IMR-90 (cell line): ENCODE results near the gene ISG20. TPM values are rescaled to one million over a fixed set of nuclear protein-coding genes. Genes with fewer than 3 reads are reported as not detected.

ENCODE experiments used
- ATAC-seq: fragments of 200-7000 bp; cut with Tn5 transposase; 2 replicates; pipeline ENCODE4 v1.9.1; 2020; ENCODE audit warnings: low read depth, mild to moderate bottlenecking, moderate library complexity
- BruUV-seq: library from RNA; stranded (reverse); fragments of 400-500 nt; replicated peaks from 2 replicates; lab custom pipeline; 2021; lab: Mats Ljungman, UMichigan
- CTCF ChIA-PET: fragments of 300-600 bp; formaldehyde crosslinking; extraction: SDS; loops from one replicate; lab custom pipeline; 2021; ENCODE audit warnings: antibody characterized with exemption; lab: Yijun Ruan, JAX
- POLR2A ChIA-PET: fragments of 300-600 bp; sonication (Branson Sonifier 250); formaldehyde crosslinking; loops from one replicate; lab custom pipeline; 2022; ENCODE audit warnings: antibody characterized with exemption; ENCODE audit not compliant: unreplicated experiment; lab: Charles Lee
- DNase-seq: peaks from one replicate; pipeline ENCODE4 v3.0.0; 2013
- H2AFZ ChIP-seq: replicated peaks from 2 replicates; pipeline ENCODE3; 2013; ENCODE audit warnings: low read length, mild to moderate bottlenecking; ENCODE audit not compliant: poor library complexity
- H2AK5ac ChIP-seq: 2 replicates; pipeline ENCODE4 v1.6.1; 2013; ENCODE audit warnings: low read depth, low read length, inconsistent platforms
- H2AK9ac ChIP-seq: replicated peaks from 2 replicates; pipeline ENCODE3; 2013; ENCODE audit warnings: mild to moderate bottlenecking, low read depth, low read length, moderate library complexity; ENCODE audit not compliant: poor library complexity
- H2BK120ac ChIP-seq: 2 replicates; pipeline ENCODE4 v1.6.1; 2013; ENCODE audit warnings: low read depth, low read length, inconsistent platforms
- H2BK15ac ChIP-seq: 3 replicates; pipeline ENCODE4 v1.6.1; 2013; ENCODE audit warnings: low read depth, low read length, inconsistent platforms
- H2BK20ac ChIP-seq: 2 replicates; pipeline ENCODE4 v1.6.1; 2013; ENCODE audit warnings: low read depth, mild to moderate bottlenecking, inconsistent platforms, low read length, moderate library complexity
- H2BK5ac ChIP-seq: 2 replicates; pipeline ENCODE4 v1.6.1; 2013; ENCODE audit warnings: mild to moderate bottlenecking, low read depth, low read length, inconsistent platforms; ENCODE audit not compliant: poor library complexity, severe bottlenecking
- H3K14ac ChIP-seq: replicated peaks from 2 replicates; pipeline ENCODE4 v1.6.1; 2013; ENCODE audit warnings: low read depth, low read length, inconsistent platforms
- H3K18ac ChIP-seq: 2 replicates; pipeline ENCODE4 v1.6.1; 2013; ENCODE audit warnings: low read depth, low read length, control low read depth
- H3K23ac ChIP-seq: 2 replicates; pipeline ENCODE4 v1.6.1; 2013; ENCODE audit warnings: low read depth, low read length, inconsistent platforms
- H3K27ac ChIP-seq: 2 replicates; pipeline ENCODE4 v1.5.1; 2013; ENCODE audit warnings: mild to moderate bottlenecking, control low read depth, low read length; ENCODE audit not compliant: insufficient read depth
- H3K27me3 ChIP-seq: 2 replicates; pipeline ENCODE4 v1.6.1; 2013; ENCODE audit warnings: low read length; ENCODE audit not compliant: control insufficient read depth, insufficient read depth
- H3K36me3 ChIP-seq: 2 replicates; pipeline ENCODE4 v1.6.1; 2013; ENCODE audit warnings: low read length, mixed read lengths; ENCODE audit not compliant: control insufficient read depth, insufficient read depth
- H3K4ac ChIP-seq: 2 replicates; pipeline ENCODE4 v1.6.1; 2013; ENCODE audit warnings: low read depth, low read length, inconsistent platforms
- H3K4me1 ChIP-seq: 2 replicates; pipeline ENCODE4 v1.6.1; 2013; ENCODE audit warnings: low read length, mixed read lengths; ENCODE audit not compliant: control insufficient read depth, insufficient read depth
- H3K4me2 ChIP-seq: 2 replicates; pipeline ENCODE4 v1.6.1; 2013; ENCODE audit warnings: low read depth, mild to moderate bottlenecking, control low read depth, low read length, moderate library complexity
- H3K4me3 ChIP-seq: 2 replicates; pipeline ENCODE4 v1.5.1; 2013; ENCODE audit warnings: low read depth, mild to moderate bottlenecking, control low read depth, low read length, moderate library complexity; ENCODE audit not compliant: insufficient read depth
- H3K56ac ChIP-seq: 2 replicates; pipeline ENCODE4 v1.6.1; 2013; ENCODE audit warnings: low read length, inconsistent platforms; ENCODE audit not compliant: insufficient read depth; ENCODE audit errors: extremely low read depth
- H3K79me1 ChIP-seq, 2 experiments: 2 replicates each; pipeline ENCODE4 v1.6.1; 2013; ENCODE audit warnings: low read length in 2 of 2, inconsistent platforms in 1 of 2, low read depth in 1 of 2
- H3K9ac ChIP-seq: 2 replicates; pipeline ENCODE4 v1.6.1; 2013; ENCODE audit warnings: low read depth, low read length, control low read depth
- H3K9me1 ChIP-seq: 2 replicates; pipeline ENCODE4 v1.6.1; 2013; ENCODE audit warnings: low read length, inconsistent platforms; ENCODE audit not compliant: insufficient read depth
- H3K9me3 ChIP-seq: 2 replicates; pipeline ENCODE4 v1.6.1; 2013; ENCODE audit warnings: low read length; ENCODE audit not compliant: control insufficient read depth, insufficient read depth
- H4K20me1 ChIP-seq: 2 replicates; pipeline ENCODE4 v1.6.1; 2013; ENCODE audit warnings: low read length, inconsistent platforms; ENCODE audit not compliant: insufficient read depth
- H4K5ac ChIP-seq: 2 replicates; pipeline ENCODE4 v1.6.1; 2013; ENCODE audit warnings: mild to moderate bottlenecking, low read depth, low read length, control low read depth
- H4K8ac ChIP-seq, 2 experiments: 2 replicates each; pipeline ENCODE4 v1.6.1; 2013; ENCODE audit warnings: low read depth in 2 of 2, low read length in 2 of 2, control low read depth in 1 of 2, inconsistent platforms in 1 of 2
- H4K91ac ChIP-seq: 2 replicates; pipeline ENCODE4 v1.6.1; 2013; ENCODE audit warnings: low read depth, low read length, inconsistent platforms; ENCODE audit not compliant: insufficient read depth
- CEBPB ChIP-seq: IDR thresholded peaks from 2 replicates; pipeline ENCODE4 v1.6.1; 2012; ENCODE audit warnings: low read depth, low read length, improper control_type of control experiment
- CHD1 ChIP-seq: IDR thresholded peaks from 2 replicates; pipeline ENCODE4 v1.6.1; 2012; ENCODE audit warnings: low read depth, low read length, improper control_type of control experiment
- FOS ChIP-seq: fragments of 150-350 bp; IDR thresholded peaks from 2 replicates; pipeline ENCODE4 v1.6.1; 2016; ENCODE audit warnings: low read depth, low read length
- MAFK ChIP-seq: IDR thresholded peaks from 2 replicates; pipeline ENCODE4 v1.6.1; 2012; ENCODE audit warnings: low read depth, low read length, improper control_type of control experiment
- MAZ ChIP-seq: IDR thresholded peaks from 2 replicates; pipeline ENCODE4 v1.6.1; 2012; ENCODE audit warnings: low read depth, mild to moderate bottlenecking, low read length, improper control_type of control experiment, moderate library complexity, borderline replicate concordance
- NFE2L2 ChIP-seq: fragments of 150-350 bp; IDR thresholded peaks from 2 replicates; pipeline ENCODE4 v1.6.1; 2016; ENCODE audit warnings: low read depth, mild to moderate bottlenecking, low read length
- POLR2A ChIP-seq: IDR thresholded peaks from 2 replicates; pipeline ENCODE4 v1.6.1; 2012; ENCODE audit warnings: mild to moderate bottlenecking, low read depth, low read length
- WGBS, 2 experiments: methylation state at CpG; one replicate each; pipeline versions ENCODE4 v1.1.5 to v1.1.7; 2013; ENCODE audit warnings: missing lambda C conversion rate in 2 of 2; ENCODE audit not compliant: insufficient read length in 1 of 2; ENCODE audit errors: extremely low coverage in 2 of 2; 5-methylcytosine and 5-hydroxymethylcytosine counted together
- dilution Hi-C: fragments of 300-500 bp; cut with HindIII; formaldehyde crosslinking; loops from one replicate; pipeline ENCODE4 v1.14.3; 2018; ENCODE audit warnings: low sequenced_read_pairs; ENCODE audit not compliant: unreplicated experiment
- in situ Hi-C: fragments of 300-500 bp; cut with MboI; formaldehyde crosslinking; loops from 3 replicates; pipeline ENCODE4 v1.14.3; 2019; ENCODE audit warnings: low sequenced_read_pairs, inconsistent platforms, mixed read lengths
- intact Hi-C: fragments of 100-400 bp; cut with micrococcal nuclease; formaldehyde crosslinking; loops from 2 replicates; pipeline ENCODE4 v1.10.0; 2022
- polyA plus RNA-seq, 3 experiments: library from polyadenylated mRNA; depleted of rRNA; stranded (reverse); fragments of >200 nt; gene quantifications; 2 replicates each; pipeline ENCODE4 v1.2.3, GENCODE V29; 2012; ENCODE audit warnings: low replicate concordance in 1 of 3
- total RNA-seq: library from RNA; depleted of rRNA; stranded (reverse); fragments of >200 nt; gene quantifications from 2 replicates; pipeline ENCODE4 v1.2.3, GENCODE V29; 2012

Gene ISG20
- total and polyA plus RNA-seq, 2 of the 4 experiments (the other 2 are of a cell fraction): 0.72 to 1.2 TPM

DNA sequence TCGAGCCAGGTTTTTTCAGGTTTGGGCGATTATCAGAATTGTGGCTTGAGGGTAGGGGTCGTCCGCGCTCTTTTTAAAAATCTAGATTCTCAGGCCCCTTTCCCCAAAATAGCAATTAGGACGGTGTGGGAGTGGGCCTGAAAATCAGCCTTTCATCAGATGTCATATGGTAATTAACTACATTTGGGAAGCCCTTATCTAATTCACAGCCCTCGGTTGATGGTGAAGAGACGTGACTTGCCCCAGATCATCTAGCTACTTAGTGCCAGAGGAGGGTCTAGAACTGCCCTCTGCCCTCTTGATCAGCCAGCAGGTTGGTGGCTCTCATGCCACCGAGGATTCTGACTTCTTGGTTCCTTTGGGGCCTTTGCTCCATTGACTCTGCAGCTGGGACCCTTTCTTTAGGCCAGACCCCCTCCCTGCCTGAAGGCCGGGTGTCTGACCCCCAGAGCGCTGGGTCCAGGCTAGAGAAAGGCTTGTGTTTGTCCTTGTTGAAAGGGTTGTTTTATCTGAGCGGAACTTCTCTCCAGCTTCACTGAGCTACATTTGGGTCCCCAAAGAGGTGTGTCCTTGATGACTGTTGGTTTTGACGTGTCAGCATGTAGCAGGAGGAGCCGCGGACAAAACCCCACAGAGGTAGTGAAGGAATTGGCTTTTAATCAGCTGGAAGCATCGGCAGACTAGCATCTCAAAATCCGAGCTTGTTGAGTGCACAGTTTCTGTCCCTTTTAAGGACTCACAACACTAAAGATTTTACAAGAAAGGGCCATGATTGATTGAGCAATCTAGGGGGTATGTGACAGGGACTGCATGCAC, 16.8 kb upstream of the ISG20 start:
- H2BK15ac ChIP-seq: peak overlapping the region; percentile 32; the same call in 2 of the 3 replicates
- peak overlapping the region; percentile 89 for H2AFZ ChIP-seq
- H4K91ac ChIP-seq: peak overlapping the region; percentile 93
- no peaks in the 10 kb centered on the region for H3K27me3 ChIP-seq
- H3K9me3 ChIP-seq: no peaks in the 10 kb centered on the region
- H3K27ac ChIP-seq: peak overlapping the region; percentile 91
- H2AK5ac ChIP-seq: peak overlapping the region; percentile 98
- peaks cover 17% of the 10 kb centered on the region for H3K9me1 ChIP-seq
- TF ChIP-seq POLR2A (peak; percentile 76; the same call in 1 of the 2 replicates), MAFK (peak; percentile 87), NFE2L2 (0 out of 2 replicates have a peak, but pooled peaks have one; percentile 25), CHD1 (peak; percentile 91; the same call in 1 of the 2 replicates), FOS (no peak), CEBPB (peak; percentile 86), MAZ (no peak)
- dilution Hi-C loops (no loop called here), in situ Hi-C loops (no loop called here), intact Hi-C loops (no loop called here)
- H2BK120ac ChIP-seq: peak overlapping the region; percentile 88
- peak; percentile 6; the same call in 1 of the 2 replicates for ATAC-seq
- peaks cover 0 to 33% of the 10 kb centered on the region in 2 experiments; a peak in 2 of 4 replicates for H3K79me1 ChIP-seq
- H3K9ac ChIP-seq: peak overlapping the region; percentile 94
- peak overlapping the region; percentile 100 for H2AK9ac ChIP-seq
- 0% methylated on average over 2 of the region's 17 CpGs; no CpG with 5 or more reads in 1 of the 2 experiments for WGBS, 2 experiments
- peak overlapping the region; percentile 99 for H3K14ac ChIP-seq
- H3K18ac ChIP-seq: peak overlapping the region; percentile 68
- peak overlapping the region; percentile 61; the same call in 1 of the 2 replicates for H2BK20ac ChIP-seq
- peak overlapping the region; percentile 96 for H2BK5ac ChIP-seq
- H3K4me2 ChIP-seq: peak overlapping the region; percentile 95
- H3K56ac ChIP-seq: peak overlapping the region; percentile 99
- peaks cover 14% of the 10 kb centered on the region for H3K36me3 ChIP-seq
- H4K5ac ChIP-seq: peak overlapping the region; percentile 65
- peaks cover 54% of the 10 kb centered on the region for H4K20me1 ChIP-seq
- peak; percentile 67 for DNase-seq
- ChIA-PET POLR2A (interaction anchor here (0.6 kb wide), 2 partner anchors 11 to 16 kb away, joined by 3 to 4 read pairs; no protein-coding TSS in a partner anchor), CTCF (interaction anchor here (0.6 kb wide), 1 partner anchor 599 kb away, joined by 3 read pairs; no protein-coding TSS in a partner anchor)
- peaks cover 19% of the 10 kb centered on the region for H3K4me1 ChIP-seq
- TSS peak; percentile 73 for BruUV-seq
- peak overlapping the region; percentile 99 for H3K23ac ChIP-seq
- H3K4ac ChIP-seq: peak overlapping the region; percentile 94
- peak overlapping the region; percentile 75 to 89 for H4K8ac ChIP-seq
- peak overlapping the region; percentile 73 for H3K4me3 ChIP-seq
